ENCODE results near the gene NR1H4. TPM values are rescaled to one million over a fixed set of nuclear protein-coding genes. Genes with fewer than 3 reads are reported as not detected.

Gene NR1H4
- total and polyA plus RNA-seq, 9 of the 15 experiments (the other 6 are each of a cell fraction or from before 2014, with no cell fraction given), result 0.03 TPM; not detected in 8

DNA sequence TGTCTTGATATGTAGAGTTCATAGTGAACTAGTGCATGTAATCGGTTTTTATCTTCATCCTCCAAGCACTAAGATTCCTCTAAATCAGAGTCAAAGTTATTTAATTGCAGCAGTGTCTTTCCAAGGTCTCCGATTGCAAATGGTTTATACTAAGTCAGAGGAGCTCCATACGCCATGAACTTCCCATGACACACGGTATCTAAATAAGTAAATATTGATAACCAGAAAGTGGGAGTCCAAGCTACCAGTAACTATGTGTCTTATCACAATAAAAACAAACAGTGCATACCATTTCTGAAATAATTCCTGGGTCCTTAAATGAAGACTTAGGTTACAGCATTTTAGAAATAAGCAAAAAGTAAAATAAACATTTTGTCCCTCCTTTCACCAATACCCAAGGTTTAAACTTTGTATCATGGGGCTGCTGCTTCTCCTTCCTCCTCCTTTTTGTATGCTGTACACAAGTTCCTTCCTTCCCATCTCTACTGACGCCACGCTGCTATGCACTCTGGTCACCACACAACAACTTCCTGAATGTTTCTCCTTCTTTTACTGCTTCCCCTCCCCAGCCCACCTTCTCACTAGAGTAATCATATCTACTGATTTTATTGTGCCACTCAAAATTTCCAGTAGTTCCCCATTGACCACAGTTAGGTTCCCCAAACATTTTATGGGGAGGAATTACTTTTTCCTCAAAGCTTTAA is 10.7 kb downstream of the NR1H4 start:
- no TSS peak for BruUV-seq (replicated peaks)
- H3K27me3 ChIP-seq (ENCODE audit: control insufficient read depth in 2 of 2, insufficient read depth in 2 of 2, low read length in 2 of 2), result no peaks in the 10 kb centered on the region
- H3K79me2 ChIP-seq (ENCODE audit: control insufficient read depth, insufficient read depth, low read length), result no peaks in the 10 kb centered on the region
- no peak overlapping the region for H3K27ac ChIP-seq (ENCODE audit: extremely low read depth, low read depth, low read length)
- ChIA-PET POLR2A (no interaction called here), CTCF (ENCODE audit: low intra/inter-chr PET ratio) (no interaction called here)
- no peak for ATAC-seq
- H4K20me1 ChIP-seq (replicated peaks; ENCODE audit: control insufficient read depth, insufficient read depth, low read length), result no peaks in the 10 kb centered on the region
- no peaks in the 10 kb centered on the region for H3K9me1 ChIP-seq (ENCODE audit: control insufficient read depth, insufficient read depth, low read length)
- 0% methylated on average over 6 of the region's 6 CpGs for WGBS (ENCODE audit: insufficient coverage, low coverage, missing lambda C conversion rate)
- no peak for FAIRE-seq
- intact Hi-C loops (cut with micrococcal nuclease), result no loop called here
- H3K9ac ChIP-seq (ENCODE audit: insufficient read depth in 1 of 2, low read depth in 2 of 2, low read length in 2 of 2), result no peak overlapping the region
- DNase-seq (ENCODE audit: extremely low read depth in 1 of 4, low spot score in 3 of 4), result no peak
- H2AFZ ChIP-seq (ENCODE audit: low read depth, low read length), result no peak overlapping the region
- H3K36me3 ChIP-seq (ENCODE audit: control insufficient read depth, insufficient read depth, low read length), result no peaks in the 10 kb centered on the region
- in situ Hi-C loops (cut with MboI), result no loop called here
- TF ChIP-seq NCOA2 (IDR thresholded peaks at IDR 0.05; ENCODE audit: partially characterized antibody in 2 of 2) (no peak), HNRNPLL (IDR thresholded peaks at IDR 0.05; ENCODE audit: low read depth, low read length, poor library complexity, severe bottlenecking) (no peak), TSC22D4 (tag; IDR thresholded peaks at IDR 0.05) (no peak), ZSCAN32 (CRISPR knock-in tag; IDR thresholded peaks at IDR 0.05) (no peak), FOXP1 (CRISPR knock-in tag; IDR thresholded peaks at IDR 0.05) (no peak), FOXJ2 (tag; IDR thresholded peaks at IDR 0.05) (no peak), ESRRB (CRISPR knock-in tag; IDR thresholded peaks at IDR 0.05; ENCODE audit: borderline replicate concordance) (no peak), KLF6 (CRISPR knock-in tag; IDR thresholded peaks at IDR 0.05; ENCODE audit: borderline replicate concordance) (no peak), KDM5B (IDR thresholded peaks at IDR 0.05; ENCODE audit: insufficient replicate concordance, low read depth, low read length) (no peak), ZNF444 (CRISPR knock-in tag; IDR thresholded peaks at IDR 0.05) (no peak), ZSCAN29 (IDR thresholded peaks at IDR 0.05) (no peak), PYGO2 (tag; IDR thresholded peaks at IDR 0.05) (no peak)
- TF ChIP-seq, protein P1, sequence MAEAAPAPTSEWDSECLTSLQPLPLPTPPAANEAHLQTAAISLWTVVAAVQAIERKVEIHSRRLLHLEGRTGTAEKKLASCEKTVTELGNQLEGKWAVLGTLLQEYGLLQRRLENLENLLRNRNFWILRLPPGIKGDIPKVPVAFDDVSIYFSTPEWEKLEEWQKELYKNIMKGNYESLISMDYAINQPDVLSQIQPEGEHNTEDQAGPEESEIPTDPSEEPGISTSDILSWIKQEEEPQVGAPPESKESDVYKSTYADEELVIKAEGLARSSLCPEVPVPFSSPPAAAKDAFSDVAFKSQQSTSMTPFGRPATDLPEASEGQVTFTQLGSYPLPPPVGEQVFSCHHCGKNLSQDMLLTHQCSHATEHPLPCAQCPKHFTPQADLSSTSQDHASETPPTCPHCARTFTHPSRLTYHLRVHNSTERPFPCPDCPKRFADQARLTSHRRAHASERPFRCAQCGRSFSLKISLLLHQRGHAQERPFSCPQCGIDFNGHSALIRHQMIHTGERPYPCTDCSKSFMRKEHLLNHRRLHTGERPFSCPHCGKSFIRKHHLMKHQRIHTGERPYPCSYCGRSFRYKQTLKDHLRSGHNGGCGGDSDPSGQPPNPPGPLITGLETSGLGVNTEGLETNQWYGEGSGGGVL (CRISPR knock-in tag; IDR thresholded peaks at IDR 0.05), result no peak
- H3K9me3 ChIP-seq (replicated peaks; ENCODE audit: control insufficient read depth, insufficient read depth, low read depth, low read length), result no peaks in the 10 kb centered on the region
- H3K4me1 ChIP-seq (replicated peaks in 1 of 2; ENCODE audit: control insufficient read depth in 2 of 2, insufficient read depth in 2 of 2, low read length in 2 of 2), result no peaks in the 10 kb centered on the region
- H3K4me3 ChIP-seq, result no peak overlapping the region
- no peak overlapping the region for H3K4me2 ChIP-seq (ENCODE audit: insufficient read depth, low read length)

Data from K562 (cell line).